ENCODE results near the gene APOM.

APOM gene

GRCh38 chr6:31693535-31693934 is 37.8 kb downstream of the APOM start (continued):
- no peak for TF ChIP-seq POU6F1 (CRISPR knock-in tag; IDR thresholded peaks at IDR 0.05; ENCODE audit: borderline replicate concordance, low read depth)
- TF ChIP-seq SNAI2 (CRISPR knock-in tag; IDR thresholded peaks at IDR 0.05), result no peak
- TF ChIP-seq TOX (CRISPR knock-in tag; IDR thresholded peaks at IDR 0.05; ENCODE audit: borderline replicate concordance), result no peak
- TF ChIP-seq ZNF8 (CRISPR knock-in tag; IDR thresholded peaks at IDR 0.05), result no peak

- TF ChIP-seq ZC3H10 (CRISPR knock-in tag; IDR thresholded peaks at IDR 0.05) (no peak), GLIS3 (CRISPR knock-in tag; IDR thresholded peaks at IDR 0.05) (no peak), ZNF8 (CRISPR knock-in tag; IDR thresholded peaks at IDR 0.05) (no peak), PPARA (CRISPR knock-in tag; IDR thresholded peaks at IDR 0.05; ENCODE audit: borderline replicate concordance) (no peak), BACH2 (CRISPR knock-in tag; IDR thresholded peaks at IDR 0.05; ENCODE audit: borderline replicate concordance) (no peak), CSDC2 (CRISPR knock-in tag; IDR thresholded peaks at IDR 0.05) (no peak), SNAI2 (CRISPR knock-in tag; IDR thresholded peaks at IDR 0.05) (no peak), ZFP30 (CRISPR knock-in tag; IDR thresholded peaks at IDR 0.05) (no peak), PATZ1 (CRISPR knock-in tag; IDR thresholded peaks at IDR 0.05; ENCODE audit: borderline replicate concordance) (no peak), ZFP3 (CRISPR knock-in tag; IDR thresholded peaks at IDR 0.05) (no peak), TSHZ2 (CRISPR knock-in tag; IDR thresholded peaks at IDR 0.05) (no peak), TOX (CRISPR knock-in tag; IDR thresholded peaks at IDR 0.05; ENCODE audit: borderline replicate concordance) (no peak)
- no peak for ATAC-seq
Observed at GRCh38 chr6:31697555-31697954, 41.9 kb downstream of the APOM start.

GRCh38 chr6:31700740-31701401 is 45.2 kb downstream of the APOM start:
- no peak for TF ChIP-seq ZFP3 (CRISPR knock-in tag; IDR thresholded peaks at IDR 0.05)
- no peak for TF ChIP-seq CSRNP3 (CRISPR knock-in tag; IDR thresholded peaks at IDR 0.05)
- no peak for TF ChIP-seq ISL1 (CRISPR knock-in tag; IDR thresholded peaks at IDR 0.05)
- no peak for TF ChIP-seq ESRRG (CRISPR knock-in tag; IDR thresholded peaks at IDR 0.05)
- no peak for TF ChIP-seq PPARA (CRISPR knock-in tag; IDR thresholded peaks at IDR 0.05; ENCODE audit: borderline replicate concordance)
- no peak for TF ChIP-seq GLIS3 (CRISPR knock-in tag; IDR thresholded peaks at IDR 0.05)
- no peak for TF ChIP-seq SNAI2 (CRISPR knock-in tag; IDR thresholded peaks at IDR 0.05)
- no peak for TF ChIP-seq ZNF565 (CRISPR knock-in tag; conservative IDR thresholded peaks at IDR 0.05; ENCODE audit: low read depth)
- no peak for TF ChIP-seq PATZ1 (CRISPR knock-in tag; IDR thresholded peaks at IDR 0.05; ENCODE audit: borderline replicate concordance)
- no peak for TF ChIP-seq TSHZ2 (CRISPR knock-in tag; IDR thresholded peaks at IDR 0.05)
- no peak for TF ChIP-seq CSDC2 (CRISPR knock-in tag; IDR thresholded peaks at IDR 0.05)
- no peak for TF ChIP-seq CREB5 (CRISPR knock-in tag; IDR thresholded peaks at IDR 0.05; ENCODE audit: low read depth)
- no peak for ATAC-seq

All from SK-N-SH treated with all-trans-retinoic acid at 6 μM for 48 hours (cell line).